Measurements from ENCODE around the gene NCOR2.
A peak's percentile ranks its signal among the peaks of the same experiment; 100 is the strongest.

Gene NCOR2

GRCh38 chr12:124573839-124574786, 6.7 kb upstream of the NCOR2 start:
- Mint-ChIP-seq H3K27me3 (no peaks in the 10 kb centered on the region), H3K4me3 (no peak overlapping the region), H3K9me3 (no peaks in the 10 kb centered on the region), H3K36me3 (ENCODE audit: low read depth) (no peaks in the 10 kb centered on the region), H3K27ac (no peak overlapping the region), H3K4me1 (ENCODE audit: low read depth) (peaks cover 3% of the 10 kb centered on the region)

DNA sequence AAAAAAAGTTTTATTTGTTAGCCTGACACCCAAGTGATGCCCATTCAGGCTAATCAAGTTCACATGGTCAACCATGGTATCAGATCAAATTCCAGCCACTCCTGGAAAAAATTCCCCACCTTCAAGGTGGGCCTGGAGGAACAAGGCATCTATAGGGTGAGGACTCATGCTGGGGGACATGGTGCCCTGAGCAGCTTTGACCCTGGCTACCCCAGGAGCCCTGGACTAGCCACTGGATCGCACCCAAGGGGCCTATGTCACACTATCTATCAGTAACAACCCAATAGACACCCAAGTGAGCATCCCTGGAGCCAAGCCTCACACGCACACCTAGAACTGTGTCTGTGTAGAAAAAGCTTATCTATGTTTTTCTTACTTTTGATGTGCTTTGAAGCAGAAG, 4.1 kb upstream of the NCOR2 start:
- Mint-ChIP-seq H3K4me1 (ENCODE audit: low read depth) (peaks cover 14% of the 10 kb centered on the region), H3K27me3 (no peaks in the 10 kb centered on the region), H3K27ac (no peak overlapping the region), H3K36me3 (ENCODE audit: low read depth) (no peaks in the 10 kb centered on the region), H3K4me3 (no peak overlapping the region), H3K9me3 (no peaks in the 10 kb centered on the region)

DNA sequence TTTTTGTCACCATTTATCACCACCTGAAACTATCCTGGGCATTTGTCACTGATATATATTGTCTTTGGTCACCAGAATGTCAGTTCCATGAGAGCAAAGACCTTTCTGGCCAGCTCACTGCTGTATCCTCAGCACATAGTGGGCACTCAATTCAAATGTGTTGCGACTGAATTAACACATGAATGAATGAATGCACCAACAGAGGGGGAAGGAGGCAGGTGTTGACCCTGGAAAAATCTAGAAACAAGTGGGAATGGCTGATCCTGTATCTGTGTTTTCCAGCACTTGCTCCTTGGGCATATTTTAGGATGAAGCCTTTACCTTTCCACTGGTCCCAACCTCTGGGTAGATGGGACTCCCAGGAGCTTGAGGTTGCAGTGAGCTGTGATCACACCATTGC, 3.4 kb upstream of the NCOR2 start:
- Mint-ChIP-seq H3K36me3 (ENCODE audit: low read depth) (no peaks in the 10 kb centered on the region), H3K4me1 (ENCODE audit: low read depth) (peaks cover 16% of the 10 kb centered on the region), H3K4me3 (no peak overlapping the region), H3K27ac (no peak overlapping the region), H3K9me3 (no peaks in the 10 kb centered on the region), H3K27me3 (no peaks in the 10 kb centered on the region)

DNA sequence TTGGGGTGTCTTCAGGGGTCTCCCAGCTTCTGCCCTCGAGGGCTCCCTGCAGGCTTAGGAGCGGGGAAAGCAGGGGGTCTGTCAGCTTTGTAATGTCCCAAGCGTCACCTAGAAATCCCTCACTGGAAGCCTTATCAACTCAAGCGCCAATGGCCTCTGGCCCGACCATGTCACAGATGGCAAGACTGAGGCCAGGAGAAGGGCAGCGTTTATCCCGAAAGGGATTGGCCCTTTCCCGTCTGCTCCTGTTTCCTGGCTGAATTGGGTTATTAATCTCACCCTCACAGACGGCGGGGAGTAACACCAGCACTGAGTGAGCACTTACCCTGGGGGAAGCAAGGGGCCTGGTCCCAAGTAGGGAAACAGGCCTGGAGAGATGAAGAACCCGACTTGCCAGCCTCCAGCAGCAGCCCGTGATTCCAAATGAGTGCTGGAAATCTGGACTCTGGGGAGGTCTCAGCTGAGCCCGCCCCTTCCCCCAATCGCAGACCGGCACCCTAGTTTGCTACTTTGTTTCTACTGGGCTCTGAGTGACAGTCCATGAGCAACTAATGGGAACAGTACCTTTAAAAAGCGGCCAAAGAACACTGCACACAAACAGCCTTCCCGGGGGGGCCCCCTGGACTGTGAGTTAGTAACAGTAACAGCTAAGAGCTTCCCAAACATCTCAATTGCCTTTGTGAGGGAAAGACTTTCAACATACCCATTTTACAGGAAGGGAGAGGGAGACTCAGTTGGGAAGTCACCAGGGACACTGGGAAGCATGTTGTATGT, 2.1 kb upstream of the NCOR2 start:
- Mint-ChIP-seq H3K4me1 (ENCODE audit: low read depth) (peaks cover 29% of the 10 kb centered on the region), H3K9me3 (no peaks in the 10 kb centered on the region), H3K4me3 (no peak overlapping the region), H3K36me3 (ENCODE audit: low read depth) (no peaks in the 10 kb centered on the region), H3K27ac (no peak overlapping the region), H3K27me3 (no peaks in the 10 kb centered on the region)

DNA sequence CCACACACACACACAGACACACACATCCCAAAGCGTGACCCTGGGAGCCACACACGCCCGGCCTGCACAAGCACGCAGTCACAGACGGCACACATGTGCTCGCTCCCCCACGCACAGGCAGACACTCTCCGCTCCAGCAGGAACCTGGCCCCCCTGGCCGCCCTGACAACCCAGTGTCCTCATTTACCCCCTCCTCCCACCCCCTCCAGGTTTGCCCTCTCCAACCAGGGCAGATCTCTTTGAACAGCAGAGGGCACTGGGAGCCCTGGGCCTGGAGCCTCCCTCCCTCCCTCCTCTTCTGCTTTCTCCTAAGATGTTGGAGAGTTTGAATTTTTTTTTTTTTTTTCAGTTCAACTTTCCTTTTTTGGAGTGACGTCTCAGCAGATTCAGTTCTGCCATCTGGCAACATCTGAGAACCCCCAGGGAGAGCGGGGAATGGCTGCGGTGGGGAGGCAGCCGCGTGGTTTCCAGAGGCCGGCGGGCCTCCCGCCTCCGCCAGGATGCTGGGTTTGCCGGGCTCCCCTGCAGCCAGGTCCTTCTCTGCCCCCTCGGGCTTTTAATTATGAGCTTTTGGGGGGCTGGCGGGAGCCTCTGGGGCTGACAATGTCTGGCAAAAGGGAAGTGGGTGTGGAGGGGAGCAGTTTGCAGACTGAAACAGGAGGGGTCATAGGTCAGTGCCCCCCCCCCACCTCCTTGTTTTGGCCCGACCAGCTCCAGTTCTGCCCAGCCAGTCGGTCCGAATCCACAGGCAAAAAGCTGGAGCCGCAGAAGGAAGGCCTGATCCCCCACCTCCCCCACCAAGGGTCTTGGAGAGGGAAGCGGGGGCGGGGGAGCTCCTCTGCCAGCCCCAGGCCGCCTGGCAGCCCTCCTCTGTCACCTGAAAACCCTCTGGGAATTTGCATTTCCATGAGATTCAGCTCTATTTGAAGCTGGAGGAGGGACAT, 1.3 kb upstream of the NCOR2 start:
- Mint-ChIP-seq H3K4me1 (ENCODE audit: low read depth) (peaks cover 36% of the 10 kb centered on the region), H3K4me3 (peak overlapping the region; percentile 81), H3K27me3 (no peaks in the 10 kb centered on the region), H3K9me3 (no peaks in the 10 kb centered on the region), H3K36me3 (ENCODE audit: low read depth) (no peaks in the 10 kb centered on the region), H3K27ac (peak overlapping the region; percentile 89)

DNA sequence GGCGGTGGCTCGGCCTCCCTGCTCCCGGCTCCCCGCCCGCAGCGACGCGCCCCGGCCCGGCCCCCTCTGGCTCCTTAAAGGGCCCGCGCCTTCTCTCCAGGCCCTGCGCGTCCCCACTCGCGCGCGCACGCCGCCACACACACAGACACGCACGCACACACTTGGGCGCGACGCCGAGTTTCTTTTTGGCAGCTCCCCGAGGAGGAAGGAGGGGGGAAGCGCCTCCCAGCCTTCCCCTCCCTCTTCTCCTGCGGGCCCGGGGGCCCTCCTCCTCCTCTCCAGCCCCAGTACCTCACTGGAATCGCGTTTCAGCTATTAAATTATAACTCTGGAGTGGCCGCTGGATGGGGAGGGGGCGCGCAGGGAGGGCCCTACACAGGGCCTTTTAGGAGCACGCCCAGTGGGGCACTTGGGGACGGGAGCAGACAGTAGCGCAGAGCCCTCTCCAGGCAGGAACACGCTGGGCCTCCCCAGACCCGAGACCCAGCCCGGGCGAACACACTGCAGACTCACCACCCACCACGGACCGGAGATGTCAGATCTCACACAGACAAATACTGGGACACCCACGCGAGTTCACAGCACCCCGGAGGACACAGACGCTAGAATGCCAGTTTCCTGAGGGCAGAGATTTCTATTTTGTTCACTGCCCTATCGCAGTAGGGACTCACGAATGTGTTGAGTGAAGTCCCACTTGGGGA, 411 bp upstream of the NCOR2 start:
- no peaks in the 10 kb centered on the region for H3K9me3 Mint-ChIP-seq
- H3K4me3 Mint-ChIP-seq, result peak overlapping the region; percentile 81
- peak overlapping the region; percentile 89 for H3K27ac Mint-ChIP-seq
- no peaks in the 10 kb centered on the region for H3K36me3 Mint-ChIP-seq (ENCODE audit: low read depth)
- no peaks in the 10 kb centered on the region for H3K27me3 Mint-ChIP-seq
- peaks cover 45% of the 10 kb centered on the region for H3K4me1 Mint-ChIP-seq (ENCODE audit: low read depth)

GRCh38 chr12:124566161-124566996, 1.0 kb downstream of the NCOR2 start:
- peaks cover 51% of the 10 kb centered on the region for H3K4me1 Mint-ChIP-seq (ENCODE audit: low read depth)
- H3K27ac Mint-ChIP-seq, result peak overlapping the region; percentile 89
- no peaks in the 10 kb centered on the region for H3K9me3 Mint-ChIP-seq
- H3K27me3 Mint-ChIP-seq, result no peaks in the 10 kb centered on the region
- H3K36me3 Mint-ChIP-seq (ENCODE audit: low read depth), result no peaks in the 10 kb centered on the region
- peak overlapping the region; percentile 94 for H3K4me3 Mint-ChIP-seq

DNA sequence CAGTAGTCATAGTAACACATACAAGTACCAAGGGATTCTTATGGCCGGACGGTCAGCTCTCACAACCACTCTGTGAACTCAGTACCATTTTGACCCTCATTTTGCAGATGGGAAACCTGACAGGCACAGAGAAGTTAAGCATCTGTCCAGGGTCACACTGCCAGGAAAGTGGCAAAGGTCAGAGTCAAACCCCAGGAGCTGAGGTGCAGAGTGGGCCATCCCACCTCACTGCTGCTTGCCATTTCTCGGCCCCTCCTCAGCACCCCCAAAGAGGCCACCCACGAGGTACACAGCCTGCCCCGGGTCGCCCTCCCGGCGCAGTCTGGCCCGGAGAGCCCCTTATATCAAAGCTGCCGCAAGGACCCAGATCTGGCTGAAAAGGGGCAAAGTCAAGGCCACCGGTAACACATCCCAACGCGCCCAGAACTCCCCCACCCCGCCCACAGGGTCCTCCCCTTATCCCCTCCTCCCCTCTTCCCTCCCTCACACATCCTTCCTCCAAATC, 1.7 kb downstream of the NCOR2 start:
- no peaks in the 10 kb centered on the region for H3K36me3 Mint-ChIP-seq (ENCODE audit: low read depth)
- no peaks in the 10 kb centered on the region for H3K9me3 Mint-ChIP-seq
- peak overlapping the region; percentile 94 for H3K4me3 Mint-ChIP-seq
- H3K27ac Mint-ChIP-seq, result peak overlapping the region; percentile 89
- H3K4me1 Mint-ChIP-seq (ENCODE audit: low read depth), result peaks cover 58% of the 10 kb centered on the region
- no peaks in the 10 kb centered on the region for H3K27me3 Mint-ChIP-seq

DNA sequence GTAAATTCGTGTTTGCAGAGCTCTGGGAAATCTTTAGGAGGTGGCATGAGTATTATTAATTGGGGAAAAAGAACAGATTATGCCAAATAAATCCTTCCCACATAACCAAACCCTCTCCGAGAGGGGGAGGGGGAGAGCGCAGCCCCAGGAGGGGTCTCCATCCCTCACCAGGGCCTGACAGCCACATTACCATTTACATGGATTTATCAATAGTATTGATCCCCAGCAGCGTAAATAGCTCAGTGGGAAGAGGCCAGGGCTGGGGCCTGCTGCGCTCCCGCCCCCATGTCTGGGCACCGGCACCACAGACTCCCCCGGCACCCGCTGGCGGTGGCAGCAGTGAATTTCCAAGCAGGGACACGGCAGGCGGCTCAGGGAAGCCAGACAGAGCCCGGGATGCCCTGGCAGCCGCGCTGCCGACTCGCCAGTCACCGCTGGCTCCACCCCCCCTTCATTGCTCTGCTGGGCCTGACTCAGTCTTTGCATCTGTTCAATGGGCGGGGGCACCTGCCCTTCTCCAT, 2.4 kb downstream of the NCOR2 start:
- peaks cover 56% of the 10 kb centered on the region for H3K4me1 Mint-ChIP-seq (ENCODE audit: low read depth)
- H3K9me3 Mint-ChIP-seq, result no peaks in the 10 kb centered on the region
- H3K36me3 Mint-ChIP-seq (ENCODE audit: low read depth), result no peaks in the 10 kb centered on the region
- H3K27me3 Mint-ChIP-seq, result no peaks in the 10 kb centered on the region
- no peak overlapping the region for H3K27ac Mint-ChIP-seq
- H3K4me3 Mint-ChIP-seq, result peak overlapping the region; percentile 94

DNA sequence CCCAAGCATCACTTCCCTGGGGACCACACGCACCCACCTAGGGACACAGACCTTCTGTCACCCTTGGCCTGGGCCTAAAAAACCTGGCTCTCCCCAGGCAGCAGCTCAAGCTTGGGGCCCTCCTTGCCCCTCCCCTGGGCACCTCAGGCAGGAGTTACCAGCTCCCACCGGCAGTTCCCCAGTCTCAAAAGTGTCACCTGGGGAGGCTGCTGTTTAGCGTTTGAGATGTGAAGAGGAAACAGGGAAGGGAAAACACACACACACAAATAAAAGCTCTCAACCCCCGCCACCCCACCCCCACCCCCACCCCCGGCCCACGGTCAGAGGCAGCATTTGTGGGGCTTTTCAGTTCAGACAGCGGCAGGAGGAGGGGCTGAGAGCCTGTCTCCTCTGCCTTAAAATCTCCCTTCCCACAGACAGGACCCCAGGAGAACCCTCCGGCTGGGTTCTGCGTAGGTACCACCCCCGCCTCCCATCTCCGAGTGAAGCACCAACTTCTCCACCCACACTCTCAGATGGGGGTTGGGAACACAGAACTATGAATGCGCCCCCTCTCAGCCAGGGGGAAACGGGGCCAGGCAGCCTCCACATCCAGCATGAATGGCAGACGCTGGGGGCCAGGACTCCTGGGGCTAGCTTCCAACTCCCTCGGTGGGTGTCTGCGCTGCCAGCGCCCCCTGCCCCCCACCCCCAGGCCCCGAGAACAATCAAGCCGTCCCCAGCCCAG, 3.0 kb downstream of the NCOR2 start:
- H3K9me3 Mint-ChIP-seq, result no peaks in the 10 kb centered on the region

DNA sequence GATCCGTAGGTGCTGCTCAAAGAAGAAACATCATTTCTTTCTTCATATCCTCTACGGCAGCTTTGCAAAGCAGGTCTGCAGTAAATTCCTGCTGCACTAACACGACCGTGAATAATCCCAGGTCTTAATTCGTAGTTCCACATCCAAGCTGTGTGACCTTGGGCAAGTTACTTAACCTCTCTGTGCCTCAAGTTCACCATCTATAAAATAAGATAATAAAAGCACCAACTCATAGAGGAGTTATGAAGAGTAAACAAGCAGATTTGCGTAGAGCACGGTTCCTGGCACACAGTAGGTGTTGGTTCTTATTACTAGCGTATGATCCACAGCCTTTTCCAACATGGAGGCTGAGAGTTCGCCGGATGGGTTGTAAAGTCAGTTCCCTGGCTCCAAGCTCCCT, 3.6 kb downstream of the NCOR2 start:
- no peaks in the 10 kb centered on the region for H3K36me3 Mint-ChIP-seq (ENCODE audit: low read depth)
- no peak overlapping the region for H3K4me3 Mint-ChIP-seq
- H3K27me3 Mint-ChIP-seq, result no peaks in the 10 kb centered on the region
- no peaks in the 10 kb centered on the region for H3K9me3 Mint-ChIP-seq
- peaks cover 57% of the 10 kb centered on the region for H3K4me1 Mint-ChIP-seq (ENCODE audit: low read depth)
- H3K27ac Mint-ChIP-seq, result no peak overlapping the region

More for the DNA sequence above, 3.0 kb downstream of the NCOR2 start:
- Mint-ChIP-seq H3K4me3 (no peak overlapping the region), H3K27me3 (no peaks in the 10 kb centered on the region), H3K4me1 (ENCODE audit: low read depth) (peaks cover 58% of the 10 kb centered on the region), H3K27ac (no peak overlapping the region), H3K36me3 (ENCODE audit: low read depth) (no peaks in the 10 kb centered on the region)

GRCh38 chr12:124563401-124563800, 4.0 kb downstream of the NCOR2 start:
- H3K27ac Mint-ChIP-seq, result no peak overlapping the region
- no peak overlapping the region for H3K4me3 Mint-ChIP-seq
- no peaks in the 10 kb centered on the region for H3K36me3 Mint-ChIP-seq (ENCODE audit: low read depth)
- H3K27me3 Mint-ChIP-seq, result no peaks in the 10 kb centered on the region
- peaks cover 53% of the 10 kb centered on the region for H3K4me1 Mint-ChIP-seq (ENCODE audit: low read depth)
- no peaks in the 10 kb centered on the region for H3K9me3 Mint-ChIP-seq

Measured in stimulated activated naive CD8-positive, alpha-beta T cell treated with anti-CD3 and anti-CD28 coated beads, Interleukin-15, Interleukin-2, amounts not matched to agents 100 ng/mL and 50 ng/mL, for 24 hours (primary cell).